DOHH2 (cell line): ENCODE measurements around the gene SLC22A16.
"Not testable (repeated sequence)": the region's sequence is repeated elsewhere in the genome, so short reads cannot be mapped to it uniquely, and the experiment has no call there.

Source experiments
- H3F3A ChIP-seq: fragments of 200-600 bp; sonication (generic), shearing (Covaris generic); 2 replicates; pipeline ENCODE4 v1.6.0; 2016; ENCODE audit warnings: antibody characterized with exemption, mild to moderate bottlenecking; ENCODE audit not compliant: control insufficient read depth, insufficient read depth
- H3K27ac ChIP-seq: fragments of 200-600 bp; sonication (generic); 2 replicates; pipeline ENCODE4 v1.5.1; 2014; ENCODE audit warnings: low read depth, mild to moderate bottlenecking, low read length, moderate library complexity
- H3K27me3 ChIP-seq: fragments of 200-600 bp; sonication (generic); 2 replicates; pipeline ENCODE4 v1.6.1; 2014; ENCODE audit warnings: mild to moderate bottlenecking, low read length, mixed read lengths; ENCODE audit not compliant: control insufficient read depth
- H3K36me3 ChIP-seq: fragments of 200-600 bp; sonication (generic); 2 replicates; pipeline ENCODE4 v1.6.1; 2014; ENCODE audit warnings: mild to moderate bottlenecking, low read length, moderate library complexity, mixed read lengths; ENCODE audit not compliant: control insufficient read depth
- H3K4me1 ChIP-seq: fragments of 200-600 bp; sonication (generic); 2 replicates; pipeline ENCODE4 v1.6.1; 2014; ENCODE audit warnings: mild to moderate bottlenecking, low read length, mixed read lengths; ENCODE audit not compliant: control insufficient read depth
- H3K4me2 ChIP-seq: fragments of 200-600 bp; sonication (generic); 2 replicates; pipeline ENCODE4 v1.6.0; 2014; ENCODE audit warnings: mild to moderate bottlenecking, low read length, moderate library complexity
- H3K4me3 ChIP-seq: fragments of 200-600 bp; sonication (generic); 2 replicates; pipeline ENCODE4 v1.5.1; 2014; ENCODE audit warnings: mild to moderate bottlenecking, low read length, mixed read lengths
- H3K79me2 ChIP-seq: fragments of 200-600 bp; sonication (generic); 2 replicates; pipeline ENCODE4 v1.6.1; 2014; ENCODE audit warnings: mild to moderate bottlenecking, low read length, mixed read lengths; ENCODE audit not compliant: control insufficient read depth
- H3K9me2 ChIP-seq: fragments of 200-600 bp; sonication (generic); replicated peaks from 2 replicates; pipeline ENCODE4 v1.6.1; 2014; ENCODE audit warnings: mild to moderate bottlenecking, low read length, mixed read lengths; ENCODE audit not compliant: control insufficient read depth
- H3K9me3 ChIP-seq: fragments of 200-600 bp; sonication (generic); 2 replicates; pipeline ENCODE4 v1.6.1; 2014; ENCODE audit warnings: antibody characterized with exemption, low read length, mixed read lengths; ENCODE audit not compliant: control insufficient read depth, insufficient read depth
- H4K20me1 ChIP-seq: fragments of 200-600 bp; sonication (generic); 2 replicates; pipeline ENCODE4 v1.6.0; 2014; ENCODE audit warnings: low read depth, mild to moderate bottlenecking, antibody characterized with exemption, low read length, moderate library complexity; ENCODE audit not compliant: control insufficient read depth, insufficient read depth
- CTCF ChIP-seq: fragments of 200-600 bp; sonication (generic); IDR thresholded peaks from one replicate; pipeline ENCODE4 v1.5.1; 2014; ENCODE audit warnings: antibody characterized with exemption, mild to moderate bottlenecking, low read depth, low read length; ENCODE audit not compliant: poor library complexity, severe bottlenecking
- EZH2phosphoT487 ChIP-seq: fragments of 200-600 bp; sonication (generic); IDR thresholded peaks from 2 replicates; pipeline ENCODE4 v1.6.1; 2017; ENCODE audit warnings: borderline replicate concordance, mild to moderate bottlenecking, antibody characterized with exemption, low read length, moderate library complexity, mixed read lengths

SLC22A16 gene

GRCh38 chr6:110514818-110515217, 38.4 kb upstream of the SLC22A16 start:
- no peaks in the 10 kb centered on the region for H3K36me3 ChIP-seq
- H3K79me2 ChIP-seq, result no peaks in the 10 kb centered on the region
- no peak overlapping the region for H3K4me3 ChIP-seq
- no peaks in the 10 kb centered on the region for H3F3A ChIP-seq
- no peaks in the 10 kb centered on the region for H3K9me2 ChIP-seq
- H4K20me1 ChIP-seq, result no peaks in the 10 kb centered on the region
- TF ChIP-seq EZH2phosphoT487, result no peak
- no peak for TF ChIP-seq CTCF
- H3K27me3 ChIP-seq, result peaks cover 20% of the 10 kb centered on the region
- no peaks in the 10 kb centered on the region for H3K9me3 ChIP-seq
- no peak overlapping the region for H3K27ac ChIP-seq
- no peaks in the 10 kb centered on the region for H3K4me1 ChIP-seq
- no peak overlapping the region for H3K4me2 ChIP-seq

DNA sequence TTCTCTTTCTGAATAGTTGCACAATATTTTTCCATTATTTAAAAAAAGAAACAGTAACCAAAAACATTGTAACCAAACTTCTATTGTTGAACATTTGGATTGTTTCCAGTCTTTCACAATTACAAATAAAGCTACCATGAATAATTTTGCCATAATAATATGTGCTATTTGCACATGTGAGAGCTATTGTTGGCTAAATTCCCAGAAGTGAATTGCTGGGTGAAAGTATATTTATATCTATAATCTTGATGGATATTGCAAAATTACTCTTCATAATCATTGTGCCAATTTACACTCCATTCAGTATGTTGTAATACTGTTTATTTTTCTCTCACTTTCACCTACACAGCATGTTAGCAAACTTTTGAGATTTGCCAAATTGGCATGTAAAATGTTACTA, 36.6 kb upstream of the SLC22A16 start:
- Histone ChIP-seq H3K9me2 (no peaks in the 10 kb centered on the region), H3K36me3 (no peaks in the 10 kb centered on the region), H3K79me2 (no peaks in the 10 kb centered on the region), H3K27me3 (peaks cover 15% of the 10 kb centered on the region), H3K4me1 (no peaks in the 10 kb centered on the region), H3K4me2 (no peak overlapping the region), H3F3A (no peaks in the 10 kb centered on the region), H3K9me3 (no peaks in the 10 kb centered on the region), H4K20me1 (no peaks in the 10 kb centered on the region), H3K27ac (no peak overlapping the region), H3K4me3 (no peak overlapping the region)
- no peak for TF ChIP-seq EZH2phosphoT487
- TF ChIP-seq CTCF, result no peak

DNA sequence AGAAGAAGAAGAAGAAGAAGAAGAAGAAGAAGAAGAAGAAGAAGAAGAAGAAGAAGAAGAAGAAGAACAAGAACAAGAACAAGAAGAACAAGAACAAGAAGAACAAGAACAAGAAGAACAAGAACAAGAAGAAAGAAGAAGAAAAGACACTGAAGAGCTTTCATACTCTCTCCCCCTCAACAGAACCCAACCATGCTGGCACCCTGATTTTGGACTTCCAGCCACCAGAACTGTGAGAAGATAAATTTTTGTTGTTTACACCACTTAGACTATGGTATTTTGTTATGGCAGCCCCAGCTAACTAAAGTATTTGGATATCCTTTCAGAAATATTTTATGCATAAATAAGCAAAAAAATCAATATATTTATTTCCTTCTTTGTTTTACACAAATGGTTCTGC, 36.1 kb upstream of the SLC22A16 start:
- not testable (repeated sequence) for H3K4me2 ChIP-seq, H3K4me3 ChIP-seq, H3K27ac ChIP-seq, H3F3A ChIP-seq, H3K36me3 ChIP-seq, H3K79me2 ChIP-seq, H3K4me1 ChIP-seq, H4K20me1 ChIP-seq, H3K9me3 ChIP-seq, H3K9me2 ChIP-seq
- H3K27me3 ChIP-seq, result peaks cover 11% of the 10 kb centered on the region

- no peak for TF ChIP-seq CTCF
- no peak for TF ChIP-seq EZH2phosphoT487
- Histone ChIP-seq H3K27ac (no peak overlapping the region), H3K36me3 (no peaks in the 10 kb centered on the region), H4K20me1 (no peaks in the 10 kb centered on the region), H3K9me3 (no peaks in the 10 kb centered on the region; the same call in 1 of the 2 replicates), H3K27me3 (peaks cover 8% of the 10 kb centered on the region), H3K4me2 (no peak overlapping the region), H3K4me1 (no peaks in the 10 kb centered on the region), H3K79me2 (no peaks in the 10 kb centered on the region), H3K9me2 (no peaks in the 10 kb centered on the region), H3F3A (no peaks in the 10 kb centered on the region), H3K4me3 (no peak overlapping the region)
Measured at GRCh38 chr6:110511401-110511800, 35.0 kb upstream of the SLC22A16 start.
